Brain microvascular endothelial cell (primary cell): ENCODE results near the gene UHRF2.

ENCODE experiments used
- DNase-seq: peaks from one replicate; pipeline ENCODE4 v3.0.0-alpha.2; 2020
- H3K27ac ChIP-seq: fragments of 250-450 bp; sonication (Bioruptor Pico); 2 replicates; pipeline ENCODE4 v1.5.1; 2020; ENCODE audit warnings: mild to moderate bottlenecking, moderate library complexity
- H3K27me3 ChIP-seq: fragments of 250-450 bp; sonication (Bioruptor Pico); replicated peaks from 2 replicates; pipeline ENCODE4 v1.5.1; 2020; ENCODE audit warnings: mild to moderate bottlenecking
- H3K36me3 ChIP-seq: fragments of 250-450 bp; sonication (Bioruptor Pico); replicated peaks from 2 replicates; pipeline ENCODE4 v1.5.1; 2020; ENCODE audit warnings: mild to moderate bottlenecking
- H3K4me3 ChIP-seq: 2 replicates; pipeline ENCODE4 v1.5.1; 2011; ENCODE audit warnings: low read depth, mild to moderate bottlenecking, control low read depth, low read length, moderate library complexity
- in situ Hi-C: cut with HindIII; loops from 2 replicates; pipeline ENCODE4 v1.10.0; 2017; ENCODE audit warnings: low sequenced_read_pairs, low pct_ligation_motif_present
- TF ChIP-seq, protein P1 (sequence below): IDR thresholded peaks from 2 replicates; pipeline ENCODE4 v1.5.1; 2011; ENCODE audit warnings: low read depth, mild to moderate bottlenecking, moderate library complexity, low read length, control low read depth, inconsistent platforms; ENCODE audit errors: missing control alignments

Gene UHRF2

DNA sequence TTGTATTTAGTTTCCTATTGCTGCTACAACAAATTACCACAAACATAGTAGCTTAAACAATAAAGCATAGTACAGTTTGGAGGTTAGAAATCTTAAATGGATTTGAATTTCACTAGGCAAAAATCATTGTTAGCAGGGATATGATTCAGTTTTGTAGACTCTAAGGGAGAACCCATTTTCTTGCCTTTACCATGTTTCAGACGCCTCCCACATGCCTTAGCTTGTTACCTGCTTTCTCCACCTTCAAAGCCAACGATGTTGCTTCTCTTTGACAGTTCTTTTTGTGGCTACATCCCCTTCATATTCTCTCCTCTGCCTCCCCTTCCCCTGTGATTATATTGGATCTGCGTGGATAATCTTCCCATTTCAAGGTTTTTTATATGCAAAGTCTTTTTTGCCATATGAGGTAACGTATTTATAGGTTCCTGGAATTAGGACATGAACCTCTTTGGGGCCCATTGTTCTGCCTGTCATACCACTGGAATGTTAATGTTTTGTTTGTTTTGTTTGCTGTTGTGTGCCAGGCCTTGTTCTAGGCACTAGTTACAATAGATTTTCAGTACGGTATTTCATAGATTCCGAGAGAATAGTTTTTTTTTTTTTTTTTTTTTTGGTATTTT, 54.1 kb downstream of the UHRF2 start:
- DNase-seq: no peak
- TF ChIP-seq, protein P1, sequence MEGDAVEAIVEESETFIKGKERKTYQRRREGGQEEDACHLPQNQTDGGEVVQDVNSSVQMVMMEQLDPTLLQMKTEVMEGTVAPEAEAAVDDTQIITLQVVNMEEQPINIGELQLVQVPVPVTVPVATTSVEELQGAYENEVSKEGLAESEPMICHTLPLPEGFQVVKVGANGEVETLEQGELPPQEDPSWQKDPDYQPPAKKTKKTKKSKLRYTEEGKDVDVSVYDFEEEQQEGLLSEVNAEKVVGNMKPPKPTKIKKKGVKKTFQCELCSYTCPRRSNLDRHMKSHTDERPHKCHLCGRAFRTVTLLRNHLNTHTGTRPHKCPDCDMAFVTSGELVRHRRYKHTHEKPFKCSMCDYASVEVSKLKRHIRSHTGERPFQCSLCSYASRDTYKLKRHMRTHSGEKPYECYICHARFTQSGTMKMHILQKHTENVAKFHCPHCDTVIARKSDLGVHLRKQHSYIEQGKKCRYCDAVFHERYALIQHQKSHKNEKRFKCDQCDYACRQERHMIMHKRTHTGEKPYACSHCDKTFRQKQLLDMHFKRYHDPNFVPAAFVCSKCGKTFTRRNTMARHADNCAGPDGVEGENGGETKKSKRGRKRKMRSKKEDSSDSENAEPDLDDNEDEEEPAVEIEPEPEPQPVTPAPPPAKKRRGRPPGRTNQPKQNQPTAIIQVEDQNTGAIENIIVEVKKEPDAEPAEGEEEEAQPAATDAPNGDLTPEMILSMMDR: no peak
- in situ Hi-C loops: no loop called here
- Histone ChIP-seq H3K27ac (no peak overlapping the region), H3K27me3 (no peaks in the 10 kb centered on the region), H3K4me3 (no peak overlapping the region), H3K36me3 (peaks cover 5% of the 10 kb centered on the region)

DNA sequence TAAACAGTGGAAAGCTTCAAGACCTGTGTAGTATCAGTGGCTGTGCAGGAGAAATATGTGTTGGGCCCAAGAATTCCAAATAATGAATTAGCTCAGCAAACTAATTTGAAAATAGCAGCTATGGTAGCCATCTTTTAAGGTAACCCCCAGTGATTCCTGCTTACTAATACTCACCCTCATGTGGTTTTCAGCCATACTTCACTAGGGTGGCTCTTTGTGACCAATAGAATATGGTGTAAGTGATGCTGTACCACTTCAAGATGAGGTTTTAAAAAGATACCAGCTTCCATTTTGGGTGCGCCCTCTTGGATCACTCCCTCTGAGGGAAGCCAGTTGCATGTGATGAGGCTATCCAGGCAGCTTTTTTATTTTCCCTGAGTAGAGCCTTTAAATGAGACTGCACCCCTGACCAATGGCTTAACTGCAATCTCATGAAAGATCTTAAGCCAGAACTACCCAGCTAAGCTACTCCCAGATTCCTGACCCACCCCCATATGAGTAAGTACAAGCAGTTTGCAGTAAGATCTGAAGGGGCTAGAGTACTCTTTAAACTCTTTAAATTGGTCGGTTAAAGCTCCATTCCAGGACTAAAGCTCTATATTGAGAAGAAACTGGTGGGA, 58.3 kb downstream of the UHRF2 start:
- in situ Hi-C loops: no loop called here
- TF ChIP-seq, protein P1: no peak
- H3K36me3 ChIP-seq: peaks cover under 1% of the 10 kb centered on the region
- no peaks in the 10 kb centered on the region for H3K27me3 ChIP-seq
- H3K27ac ChIP-seq: no peak overlapping the region
- H3K4me3 ChIP-seq: no peak overlapping the region
- DNase-seq: no peak

DNA sequence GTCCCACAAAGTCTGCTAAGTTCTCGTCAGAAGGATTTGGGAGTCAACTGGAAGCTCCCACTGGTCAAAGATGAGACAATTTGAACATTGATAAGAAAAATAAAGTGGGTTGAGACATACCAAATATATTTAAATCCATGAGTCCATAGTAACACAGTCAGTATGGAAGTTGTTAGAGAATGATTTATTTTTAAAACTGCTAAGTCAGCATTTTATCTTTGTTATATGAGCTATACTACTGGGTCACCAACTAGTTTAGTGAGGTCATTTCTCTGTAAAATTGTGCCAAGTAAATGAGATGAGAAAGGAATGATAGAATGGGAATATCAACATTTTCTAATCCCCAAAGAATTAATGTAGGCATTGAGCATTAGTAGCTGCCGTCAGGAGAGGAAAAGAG, 60.2 kb downstream of the UHRF2 start:
- no peaks in the 10 kb centered on the region for H3K27me3 ChIP-seq
- H3K4me3 ChIP-seq: no peak overlapping the region
- H3K36me3 ChIP-seq: peaks cover 17% of the 10 kb centered on the region
- TF ChIP-seq, protein P1: no peak
- no peak overlapping the region for H3K27ac ChIP-seq
- in situ Hi-C loops: no loop called here
- no peak for DNase-seq

DNA sequence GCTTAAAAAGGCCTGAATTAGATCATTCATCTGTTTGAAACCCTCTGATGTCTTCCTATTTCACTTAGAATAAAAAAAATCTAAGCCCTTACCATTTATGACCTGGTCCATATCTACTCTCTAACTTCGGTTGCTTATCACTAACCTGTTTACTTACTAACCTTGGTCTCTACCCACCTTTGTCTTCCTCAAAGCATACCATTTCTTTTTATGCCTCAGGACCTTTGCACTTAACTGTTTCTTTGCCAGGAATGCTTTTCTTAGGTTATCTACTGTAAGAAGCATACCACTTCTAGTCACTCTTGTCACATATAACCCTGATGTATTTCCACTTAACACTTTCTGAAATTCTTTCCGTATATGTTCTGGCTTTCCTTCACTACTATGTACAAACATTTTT, 67.0 kb downstream of the UHRF2 start:
- in situ Hi-C loops: no loop called here

DNA sequence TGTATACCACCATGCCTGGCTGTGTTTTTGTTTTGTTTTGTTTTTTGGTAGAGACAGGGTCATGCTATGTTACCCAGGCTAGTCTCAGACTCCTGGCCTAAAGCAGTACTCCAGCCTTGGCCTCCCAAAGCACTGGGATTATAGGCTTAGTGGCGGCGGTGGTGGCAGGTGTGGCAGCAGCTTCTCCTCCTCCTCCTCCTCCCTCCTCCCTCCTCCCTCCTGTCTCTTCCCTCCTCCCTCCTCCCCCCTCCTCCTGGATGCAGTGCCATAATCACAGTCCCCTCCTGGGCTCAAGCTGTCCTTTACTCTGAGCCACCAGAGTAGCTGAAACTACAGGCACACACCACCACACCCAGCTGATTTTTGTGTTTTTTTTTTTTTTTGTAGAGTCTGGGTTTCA, 71.2 kb downstream of the UHRF2 start:
- no peak for DNase-seq
- no peak overlapping the region for H3K27ac ChIP-seq
- no peaks in the 10 kb centered on the region for H3K27me3 ChIP-seq
- TF ChIP-seq, protein P1: no peak
- H3K36me3 ChIP-seq: peaks cover 34% of the 10 kb centered on the region
- in situ Hi-C loops: no loop called here
- H3K4me3 ChIP-seq: no peak overlapping the region

More for the DNA sequence above, 67.0 kb downstream of the UHRF2 start:
- Histone ChIP-seq H3K4me3 (no peak overlapping the region), H3K27me3 (no peaks in the 10 kb centered on the region), H3K36me3 (peaks cover 47% of the 10 kb centered on the region), H3K27ac (no peak overlapping the region)
- TF ChIP-seq, protein P1: no peak
- no peak for DNase-seq

DNA sequence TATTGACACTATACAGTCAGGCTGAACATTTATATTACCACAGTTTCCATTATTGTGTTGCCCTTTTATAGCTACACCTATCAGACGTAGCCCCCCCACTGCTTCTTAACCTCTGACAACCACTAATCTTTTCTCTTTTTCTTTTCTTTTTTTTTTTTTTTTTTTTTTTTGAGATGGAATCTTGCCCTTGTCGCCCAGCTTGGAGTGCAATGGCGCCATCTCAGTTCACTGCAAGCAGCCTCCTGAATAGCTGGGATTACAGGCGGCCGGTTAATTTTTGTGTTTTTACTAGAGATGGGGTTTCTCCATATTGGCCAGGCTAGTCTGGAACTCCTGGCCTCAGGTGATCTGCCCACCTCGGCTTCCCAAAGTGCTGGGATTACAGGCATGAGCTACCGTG, 75.4 kb downstream of the UHRF2 start:
- TF ChIP-seq, protein P1: peak; percentile 27
- Histone ChIP-seq H3K36me3 (peaks cover 18% of the 10 kb centered on the region), H3K27ac (no peak overlapping the region), H3K4me3 (no peak overlapping the region), H3K27me3 (no peaks in the 10 kb centered on the region)
- no peak for DNase-seq
- in situ Hi-C loops: no loop called here
